Activated CD8-positive, alpha-beta T cell treated with anti-CD3 and anti-CD28 coated beads for 36 hours (primary cell): ENCODE measurements around the gene L3MBTL4. TPM values are rescaled to one million over a fixed set of nuclear protein-coding genes. Genes with fewer than 3 reads are reported as not detected.

ENCODE experiments used
- ATAC-seq: fragments of 200-7000 bp; cut with Tn5 transposase; one replicate; pipeline ENCODE4 v1.10.0; 2021; ENCODE audit warnings: mild to moderate bottlenecking, moderate library complexity
- CTCF ChIA-PET: fragments of 350-600 bp; sonication (Branson Sonifier 250); formaldehyde crosslinking; loops from one replicate; lab custom pipeline; 2021; ENCODE audit warnings: antibody characterized with exemption; lab: Charles Lee
- POLR2A ChIA-PET: fragments of 350-600 bp; sonication (Branson Sonifier 250); formaldehyde crosslinking; loops from one replicate; lab custom pipeline; 2021; ENCODE audit warnings: antibody characterized with exemption; lab: Charles Lee
- DNase-seq: peaks from one replicate; pipeline ENCODE4 v3.0.0-alpha.2; 2020
- H3K27ac Mint-ChIP-seq: one replicate; pipeline ENCODE4 v1.8.0; 2021; ENCODE audit warnings: mild to moderate bottlenecking, mixed read lengths
- H3K27me3 Mint-ChIP-seq: one replicate; pipeline ENCODE4 v1.8.0; 2021; ENCODE audit warnings: mixed read lengths
- H3K36me3 Mint-ChIP-seq: one replicate; pipeline ENCODE4 v1.8.0; 2021; ENCODE audit warnings: low read depth, mixed read lengths
- H3K4me1 Mint-ChIP-seq: one replicate; pipeline ENCODE4 v1.8.0; 2021; ENCODE audit warnings: low read depth, mixed read lengths
- H3K4me3 Mint-ChIP-seq: one replicate; pipeline ENCODE4 v1.8.0; 2021; ENCODE audit warnings: mild to moderate bottlenecking, moderate library complexity, mixed read lengths
- H3K9me3 Mint-ChIP-seq: one replicate; pipeline ENCODE4 v1.8.0; 2021; ENCODE audit warnings: mixed read lengths
- intact Hi-C: fragments of 100-400 bp; cut with micrococcal nuclease; formaldehyde crosslinking; loops from one replicate; pipeline ENCODE4 v1.10.0; 2022
- total RNA-seq, 2 experiments: library from RNA; stranded (reverse); gene quantifications; one replicate each; pipeline ENCODE4 v1.2.3, GENCODE V29; 2021
- TF ChIP-seq, protein P1 (sequence below): fragments of 200-600 bp; IDR thresholded peaks from one replicate; pipeline ENCODE4 v1.8.0; 2022; ENCODE audit warnings: antibody characterized with exemption, mild to moderate bottlenecking

Gene L3MBTL4
- total RNA-seq, 2 experiments from 2014 or later, result not detected

DNA sequence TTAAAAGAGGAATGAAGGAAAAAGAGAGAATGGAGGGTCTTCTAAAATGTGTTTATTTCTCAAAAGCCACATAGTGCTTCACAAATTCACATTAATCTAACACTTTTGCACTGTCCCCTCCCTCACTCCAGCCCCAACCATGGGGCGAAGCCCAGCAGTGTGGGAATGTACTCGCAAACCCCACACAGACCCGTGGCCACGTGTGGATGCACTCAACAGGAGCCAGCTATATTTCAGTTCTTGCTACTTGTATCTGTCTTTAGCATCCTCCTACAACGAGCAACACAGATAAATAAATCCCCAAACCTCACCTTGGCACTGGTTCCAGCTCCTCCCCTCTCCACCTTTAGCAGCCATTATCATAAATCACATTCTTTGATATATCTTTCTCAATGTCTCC lies 427.5 kb downstream of the L3MBTL4 start:
- POLR2A ChIA-PET, result no interaction called here
- Mint-ChIP-seq H3K27ac (no peak overlapping the region), H3K27me3 (no peaks in the 10 kb centered on the region), H3K4me1 (no peaks in the 10 kb centered on the region), H3K9me3 (no peaks in the 10 kb centered on the region), H3K4me3 (no peak overlapping the region), H3K36me3 (no peaks in the 10 kb centered on the region)
- intact Hi-C loops, result no loop called here
- no peak for DNase-seq
- TF ChIP-seq, protein P1, sequence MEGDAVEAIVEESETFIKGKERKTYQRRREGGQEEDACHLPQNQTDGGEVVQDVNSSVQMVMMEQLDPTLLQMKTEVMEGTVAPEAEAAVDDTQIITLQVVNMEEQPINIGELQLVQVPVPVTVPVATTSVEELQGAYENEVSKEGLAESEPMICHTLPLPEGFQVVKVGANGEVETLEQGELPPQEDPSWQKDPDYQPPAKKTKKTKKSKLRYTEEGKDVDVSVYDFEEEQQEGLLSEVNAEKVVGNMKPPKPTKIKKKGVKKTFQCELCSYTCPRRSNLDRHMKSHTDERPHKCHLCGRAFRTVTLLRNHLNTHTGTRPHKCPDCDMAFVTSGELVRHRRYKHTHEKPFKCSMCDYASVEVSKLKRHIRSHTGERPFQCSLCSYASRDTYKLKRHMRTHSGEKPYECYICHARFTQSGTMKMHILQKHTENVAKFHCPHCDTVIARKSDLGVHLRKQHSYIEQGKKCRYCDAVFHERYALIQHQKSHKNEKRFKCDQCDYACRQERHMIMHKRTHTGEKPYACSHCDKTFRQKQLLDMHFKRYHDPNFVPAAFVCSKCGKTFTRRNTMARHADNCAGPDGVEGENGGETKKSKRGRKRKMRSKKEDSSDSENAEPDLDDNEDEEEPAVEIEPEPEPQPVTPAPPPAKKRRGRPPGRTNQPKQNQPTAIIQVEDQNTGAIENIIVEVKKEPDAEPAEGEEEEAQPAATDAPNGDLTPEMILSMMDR, result no peak
- no peak for ATAC-seq
- CTCF ChIA-PET, result no interaction called here

DNA sequence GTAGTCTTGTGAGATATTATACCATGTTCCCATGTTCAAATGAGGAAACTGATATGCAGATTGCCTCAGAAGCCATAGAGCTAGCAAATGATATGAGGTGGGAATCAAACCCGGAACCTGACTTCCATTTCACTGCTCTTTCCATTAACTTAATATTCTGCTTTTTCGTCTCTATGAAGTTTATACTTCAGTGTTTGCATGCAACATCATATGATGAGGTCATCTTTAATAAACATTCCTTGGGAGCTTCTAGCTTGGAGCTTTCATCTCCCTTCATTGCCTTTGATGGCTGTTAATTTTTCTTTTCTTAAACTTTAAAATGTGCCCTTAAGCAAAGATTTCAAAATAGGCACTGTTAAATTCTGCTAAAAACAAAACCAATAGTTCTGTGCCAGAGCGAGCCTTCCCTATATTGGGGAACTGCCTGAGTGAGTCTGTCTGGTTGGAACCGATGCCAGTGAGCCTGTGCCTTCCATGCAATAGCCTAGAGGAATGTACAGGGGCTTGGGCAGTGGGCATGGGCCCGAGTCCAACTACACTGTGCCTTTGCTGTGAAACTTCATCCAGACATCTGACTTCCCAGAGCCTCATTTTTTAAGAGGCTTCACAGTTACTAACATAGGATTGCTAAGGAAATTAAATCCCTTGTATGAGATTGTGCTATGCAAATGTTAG lies 428.3 kb downstream of the L3MBTL4 start:
- no peak for ATAC-seq
- TF ChIP-seq, protein P1, result no peak
- Mint-ChIP-seq H3K4me3 (no peak overlapping the region), H3K27me3 (no peaks in the 10 kb centered on the region), H3K9me3 (no peaks in the 10 kb centered on the region), H3K27ac (no peak overlapping the region), H3K36me3 (no peaks in the 10 kb centered on the region), H3K4me1 (no peaks in the 10 kb centered on the region)
- ChIA-PET CTCF (no interaction called here), POLR2A (no interaction called here)
- intact Hi-C loops, result no loop called here
- no peak for DNase-seq

DNA sequence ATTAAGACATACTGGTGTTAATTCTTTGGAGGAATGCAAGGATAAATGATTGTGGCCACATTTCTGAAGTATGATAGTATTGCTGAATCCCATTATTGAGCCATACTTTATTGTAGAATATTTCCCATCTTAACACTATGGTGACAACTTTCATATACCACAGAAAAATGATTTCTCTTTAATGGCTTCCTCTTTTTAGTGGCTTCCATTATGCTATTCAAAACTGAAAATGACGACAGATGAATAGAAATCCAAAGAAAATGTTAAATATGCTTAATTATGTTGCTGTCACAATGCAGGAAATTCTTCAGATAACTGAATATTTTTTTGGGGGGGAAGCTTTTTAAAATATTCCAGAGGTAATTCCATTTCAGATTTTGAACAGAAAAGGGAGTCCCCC lies 430.5 kb downstream of the L3MBTL4 start:
- no peaks in the 10 kb centered on the region for H3K9me3 Mint-ChIP-seq
- TF ChIP-seq, protein P1, result no peak
- no peaks in the 10 kb centered on the region for H3K4me1 Mint-ChIP-seq
- no peak for ATAC-seq
- POLR2A ChIA-PET, result no interaction called here
- H3K27me3 Mint-ChIP-seq, result no peaks in the 10 kb centered on the region
- intact Hi-C loops, result no loop called here
- CTCF ChIA-PET, result no interaction called here
- DNase-seq, result no peak
- H3K4me3 Mint-ChIP-seq, result no peak overlapping the region
- H3K36me3 Mint-ChIP-seq, result no peaks in the 10 kb centered on the region
- no peak overlapping the region for H3K27ac Mint-ChIP-seq

DNA sequence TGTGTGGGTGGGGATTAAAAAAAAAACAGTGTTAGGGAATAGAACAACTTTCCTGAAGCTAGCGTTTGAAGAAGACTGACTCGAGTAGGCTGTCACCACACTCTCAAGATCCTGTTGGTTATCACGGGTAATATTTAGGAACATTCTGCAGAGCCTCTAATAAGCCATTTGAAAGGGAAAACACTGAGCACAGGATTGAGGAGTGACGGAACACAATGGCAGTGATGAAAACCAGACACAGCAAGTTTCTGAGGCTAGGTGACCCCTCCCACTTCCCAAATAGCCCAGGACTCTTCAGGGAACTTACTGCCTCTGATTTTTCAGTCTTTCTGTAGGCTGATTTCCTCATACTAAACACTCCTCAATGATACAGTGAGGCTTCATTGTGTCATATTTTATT lies 431.2 kb downstream of the L3MBTL4 start:
- no peaks in the 10 kb centered on the region for H3K36me3 Mint-ChIP-seq
- H3K9me3 Mint-ChIP-seq, result no peaks in the 10 kb centered on the region
- ATAC-seq (no peak), DNase-seq (no peak)
- no peaks in the 10 kb centered on the region for H3K4me1 Mint-ChIP-seq
- POLR2A ChIA-PET, result no interaction called here
- TF ChIP-seq, protein P1, result no peak
- no peak overlapping the region for H3K4me3 Mint-ChIP-seq
- no peaks in the 10 kb centered on the region for H3K27me3 Mint-ChIP-seq
- H3K27ac Mint-ChIP-seq, result no peak overlapping the region
- intact Hi-C loops, result no loop called here
- CTCF ChIA-PET, result no interaction called here

DNA sequence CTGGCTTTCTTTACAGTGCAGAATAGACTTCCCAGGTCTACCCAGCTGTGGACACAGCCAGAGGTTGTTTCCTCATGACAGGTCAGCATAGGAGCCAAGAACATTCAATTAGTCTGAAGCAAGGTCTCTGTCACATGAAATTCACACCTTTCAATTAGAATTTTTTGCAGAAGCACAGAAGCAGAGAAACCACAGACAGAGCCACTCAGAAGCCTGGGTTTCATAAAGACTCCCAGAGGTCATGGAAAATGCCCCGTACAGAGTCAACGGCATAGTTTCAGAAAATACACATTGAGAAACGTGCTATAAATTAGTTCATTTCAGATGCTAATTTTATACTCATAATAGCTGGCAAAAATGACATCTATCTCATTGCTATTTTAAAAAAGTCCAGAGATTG lies 432.4 kb downstream of the L3MBTL4 start:
- ChIA-PET POLR2A (no interaction called here), CTCF (no interaction called here)
- H3K36me3 Mint-ChIP-seq, result no peaks in the 10 kb centered on the region
- H3K27me3 Mint-ChIP-seq, result no peaks in the 10 kb centered on the region
- intact Hi-C loops, result no loop called here
- TF ChIP-seq, protein P1, result no peak
- H3K4me1 Mint-ChIP-seq, result no peaks in the 10 kb centered on the region
- ATAC-seq, result no peak
- no peak for DNase-seq
- H3K9me3 Mint-ChIP-seq, result no peaks in the 10 kb centered on the region
- H3K27ac Mint-ChIP-seq, result no peak overlapping the region
- H3K4me3 Mint-ChIP-seq, result no peak overlapping the region
